Suprapubic skin (tissue), 3 donors: ENCODE data around the gene IFITM10.
"Not testable (repeated sequence)": the region's sequence is repeated elsewhere in the genome, so short reads cannot be mapped to it uniquely, and the experiment has no call there.

ENCODE experiments used
- POLR2A ChIP-seq, 2 donors: fragments of 450-650 bp; IDR thresholded peaks; one replicate each; pipeline ENCODE4 v1.6.1; 2017; ENCODE audit warnings: antibody characterized with exemption in 2 of 2, mild to moderate bottlenecking in 2 of 2, moderate library complexity in 2 of 2
- TF ChIP-seq, protein P1 (sequence below), 2 donors: fragments of 200-600 bp in 1 of 2; fragments of 450-650 bp in 1 of 2; sonication (generic) in 1 of 2; IDR thresholded peaks; one replicate each; pipeline ENCODE4 v1.5.1; 2016 to 2019; ENCODE audit warnings: antibody characterized with exemption in 2 of 2, mild to moderate bottlenecking in 1 of 2, moderate library complexity in 1 of 2

- TF ChIP-seq, protein P1, sequence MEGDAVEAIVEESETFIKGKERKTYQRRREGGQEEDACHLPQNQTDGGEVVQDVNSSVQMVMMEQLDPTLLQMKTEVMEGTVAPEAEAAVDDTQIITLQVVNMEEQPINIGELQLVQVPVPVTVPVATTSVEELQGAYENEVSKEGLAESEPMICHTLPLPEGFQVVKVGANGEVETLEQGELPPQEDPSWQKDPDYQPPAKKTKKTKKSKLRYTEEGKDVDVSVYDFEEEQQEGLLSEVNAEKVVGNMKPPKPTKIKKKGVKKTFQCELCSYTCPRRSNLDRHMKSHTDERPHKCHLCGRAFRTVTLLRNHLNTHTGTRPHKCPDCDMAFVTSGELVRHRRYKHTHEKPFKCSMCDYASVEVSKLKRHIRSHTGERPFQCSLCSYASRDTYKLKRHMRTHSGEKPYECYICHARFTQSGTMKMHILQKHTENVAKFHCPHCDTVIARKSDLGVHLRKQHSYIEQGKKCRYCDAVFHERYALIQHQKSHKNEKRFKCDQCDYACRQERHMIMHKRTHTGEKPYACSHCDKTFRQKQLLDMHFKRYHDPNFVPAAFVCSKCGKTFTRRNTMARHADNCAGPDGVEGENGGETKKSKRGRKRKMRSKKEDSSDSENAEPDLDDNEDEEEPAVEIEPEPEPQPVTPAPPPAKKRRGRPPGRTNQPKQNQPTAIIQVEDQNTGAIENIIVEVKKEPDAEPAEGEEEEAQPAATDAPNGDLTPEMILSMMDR (IDR thresholded peaks at IDR 0.05): not testable (repeated sequence)
- TF ChIP-seq POLR2A (IDR thresholded peaks at IDR 0.05): not testable (repeated sequence)
These were observed 65.2 kb downstream of the IFITM10 start for GRCh38 chr11:1684886-1685874.
